ENCODE data around the gene C1orf232. TPM values are rescaled to one million over a fixed set of nuclear protein-coding genes. Genes with fewer than 3 reads are reported as not detected.

Gene C1orf232
- total and polyA plus RNA-seq, 2 of the 8 experiments (the other 6 are each of a cell fraction or from before 2014, with no cell fraction given): not detected

DNA sequence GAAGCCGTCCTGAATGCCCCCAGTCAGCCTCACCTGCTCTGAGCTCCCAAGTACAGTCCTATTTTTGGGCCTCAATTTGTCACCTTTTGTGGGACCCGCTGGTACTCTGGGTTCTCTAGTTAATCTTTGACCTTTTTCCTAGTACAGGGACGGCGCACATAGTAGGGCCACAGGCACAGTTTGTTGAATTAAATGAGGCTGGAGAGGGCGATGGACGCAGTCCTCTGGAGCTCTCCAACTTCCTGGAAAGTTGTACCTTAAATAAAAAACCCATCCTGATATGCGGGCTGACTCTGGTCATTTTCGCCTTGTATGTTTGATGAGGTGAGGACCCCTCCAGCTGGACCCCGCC is 5.1 kb downstream of the C1orf232 start:
- no peak overlapping the region for H2BK120ac ChIP-seq (replicated peaks; ENCODE audit: low read depth, low read length)
- peak overlapping the region; percentile 65; the same call in 1 of the 2 replicates for H4K8ac ChIP-seq (ENCODE audit: extremely low read depth, insufficient read depth, low read length)
- H3K27ac ChIP-seq (ENCODE audit: low read depth, low read length): no peak overlapping the region
- peaks cover 8% of the 10 kb centered on the region; the same call in 1 of the 2 replicates for H3K23me2 ChIP-seq (ENCODE audit: low read depth, low read length)
- no peaks in the 10 kb centered on the region for H3K9me3 ChIP-seq (ENCODE audit: insufficient read depth in 2 of 2, low read depth in 1 of 2, low read length in 1 of 2)
- no peak overlapping the region for H3K56ac ChIP-seq (replicated peaks; ENCODE audit: insufficient read length, low read depth, low read length)
- no peak for DNase-seq (ENCODE audit: low read depth in 1 of 2, low spot score in 2 of 2)
- no peaks in the 10 kb centered on the region for H3K36me3 ChIP-seq (ENCODE audit: control insufficient read depth in 2 of 4, insufficient read depth in 4 of 4, low read length in 3 of 4)
- H3K4ac ChIP-seq (replicated peaks; ENCODE audit: insufficient read length, low read depth, low read length): no peak overlapping the region
- FAIRE-seq: no peak
- H3K4me2 ChIP-seq (ENCODE audit: insufficient read depth in 1 of 2, low read depth in 2 of 2, low read length in 2 of 2): peak overlapping the region; percentile 81 to 89; a peak in 3 of 4 replicates
- no peak overlapping the region for H3K14ac ChIP-seq (ENCODE audit: insufficient read length)
- H2BK20ac ChIP-seq (ENCODE audit: low read length): no peak overlapping the region
- no peak overlapping the region for H4K5ac ChIP-seq (ENCODE audit: insufficient read length, low read depth, low read length)
- no peak overlapping the region for H2BK5ac ChIP-seq (ENCODE audit: low read depth, low read length)
- no peak overlapping the region for H3K23ac ChIP-seq (ENCODE audit: insufficient read length)
- H3K79me2 ChIP-seq (ENCODE audit: control insufficient read depth in 1 of 2, insufficient read depth in 2 of 2, low read length in 2 of 2): no peaks in the 10 kb centered on the region
- H2AFZ ChIP-seq (ENCODE audit: low read length): no peak overlapping the region
- H3K27me3 ChIP-seq (replicated peaks in 1 of 4; ENCODE audit: control insufficient read depth in 3 of 4, extremely low read depth in 1 of 4, insufficient read depth in 3 of 4, low read length in 3 of 4): peaks cover 33 to 63% (median 54%) of the 10 kb centered on the region in 4 experiments
- POLR2A ChIA-PET (ENCODE audit: partially characterized antibody): interaction anchor here (0.6 kb wide), 1 partner anchor 47 kb away, joined by 3 read pairs; no protein-coding TSS in a partner anchor
- WGBS, 2 experiments (ENCODE audit: extremely low coverage in 1 of 2, insufficient coverage in 1 of 2, insufficient read length in 1 of 2, insufficient replicate concordance in 2 of 2, low coverage in 1 of 2, low lambda C conversion rate in 2 of 2, missing lambda C conversion rate in 1 of 2): 68% methylated on average over 9 of the region's 9 CpGs; no CpG with 5 or more reads in 1 of the 2 experiments
- H2BK12ac ChIP-seq (ENCODE audit: low read depth, low read length): no peak overlapping the region
- no peak overlapping the region for H3K18ac ChIP-seq (ENCODE audit: extremely low read depth, low read length)
- no peaks in the 10 kb centered on the region for H3K79me1 ChIP-seq (ENCODE audit: low read depth, low read length)
- no peak overlapping the region for H2BK15ac ChIP-seq (ENCODE audit: low read length)
- TF ChIP-seq SUZ12 (IDR thresholded peaks at IDR 0.05; ENCODE audit: low read length) (peak; percentile 55), SIRT6 (IDR thresholded peaks at IDR 0.05; ENCODE audit: low read length) (no peak)
- H3K9ac ChIP-seq (replicated peaks in 1 of 4; ENCODE audit: extremely low read depth in 1 of 4, low read depth in 3 of 4, low read length in 3 of 4): no peak overlapping the region
- CTCF ChIA-PET (ENCODE audit: partially characterized antibody): interaction anchor here (0.6 to 4.0 kb wide), 11 partner anchors 10 to 134 kb away, joined by 3 to 18 read pairs (median 3); no protein-coding TSS in a partner anchor
- peak overlapping the region in 1 of 4 experiments; percentile 65; a peak in 2 of 8 replicates for H3K4me3 ChIP-seq (ENCODE audit: extremely low read depth in 1 of 4, insufficient read depth in 2 of 4, low read depth in 3 of 4, low read length in 4 of 4)
- peaks cover 3 to 5% of the 10 kb centered on the region in 2 experiments for H4K20me1 ChIP-seq (replicated peaks in 1 of 2; ENCODE audit: control insufficient read depth in 1 of 2, insufficient read depth in 2 of 2, low read length in 2 of 2)
- no peak overlapping the region for H4K91ac ChIP-seq (replicated peaks; ENCODE audit: insufficient read length, low read length)
- H2AK5ac ChIP-seq (ENCODE audit: low read depth, low read length): no peak overlapping the region
- H3K4me1 ChIP-seq (replicated peaks in 1 of 4; ENCODE audit: control insufficient read depth in 3 of 4, insufficient read depth in 4 of 4, low read length in 3 of 4): peaks cover 5 to 37% (median 17%) of the 10 kb centered on the region in 4 experiments

Measured in H1 (cell line).